Measurements from ENCODE around the gene MIA2.

DNA sequence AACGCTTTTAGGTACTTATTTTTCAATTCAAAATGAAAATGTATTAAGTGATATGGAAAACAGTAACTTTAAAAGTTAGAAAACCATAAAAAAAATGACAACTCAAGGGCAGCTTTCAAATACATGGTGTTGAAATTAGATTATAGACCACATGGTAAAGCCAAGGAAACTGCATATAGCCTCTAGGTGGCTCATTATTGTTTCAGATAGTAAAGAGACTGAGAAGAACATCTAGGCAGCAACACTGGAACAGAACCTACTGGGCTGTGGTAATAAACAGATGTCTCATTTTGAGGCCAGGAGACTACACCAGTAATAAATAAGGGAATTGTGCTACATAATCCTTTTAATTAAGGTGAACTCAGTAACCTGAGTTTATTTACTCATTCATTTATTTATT is 185.6 kb downstream of the MIA2 start:
- TF ChIP-seq GATA2 (IDR thresholded peaks at IDR 0.05; ENCODE audit: low read depth, low read length), result no peak
- TF ChIP-seq GATA3 (IDR thresholded peaks at IDR 0.05; ENCODE audit: low read depth, low read length), result no peak
